D721Med (cell line): ENCODE measurements around the gene HHIPL2.
A peak's percentile ranks its signal among the peaks of the same experiment; 100 is the strongest.

Experiments used
- DNase-seq: peaks from one replicate; pipeline ENCODE4 v3.0.0; 2011; ENCODE audit warnings: low spot score; ENCODE audit not compliant: insufficient read length
- FAIRE-seq: peaks from 2 replicates; lab custom pipeline; 2011; peaks lifted over from hg19 to GRCh38; lab: Jason Lieb, UNC
- CTCF ChIP-seq: IDR thresholded peaks from 2 replicates; pipeline ENCODE4 v1.5.1; 2012; ENCODE audit warnings: mild to moderate bottlenecking, control low read depth; ENCODE audit not compliant: insufficient read depth; ENCODE audit errors: missing control alignments

The HHIPL2 gene

GRCh38 chr1:222557148-222557547, 9.2 kb upstream of the HHIPL2 start:
- no peak for TF ChIP-seq CTCF
- DNase-seq (no peak), FAIRE-seq (no peak)

- no peak for TF ChIP-seq CTCF
- peak; percentile 6 for FAIRE-seq
- no peak for DNase-seq
These were observed 8.2 kb upstream of the HHIPL2 start for GRCh38 chr1:222555992-222556615.

- FAIRE-seq (no peak), DNase-seq (no peak)
- no peak for TF ChIP-seq CTCF
These were observed 6.3 kb upstream of the HHIPL2 start for GRCh38 chr1:222554177-222554576.

GRCh38 chr1:222552882-222553281, 5.0 kb upstream of the HHIPL2 start:
- TF ChIP-seq CTCF: no peak
- DNase-seq (no peak), FAIRE-seq (no peak)

GRCh38 chr1:222547260-222547614, 667 bp downstream of the HHIPL2 start:
- no peak for TF ChIP-seq CTCF
- FAIRE-seq: no peak

GRCh38 chr1:222546548-222547259, 1.2 kb downstream of the HHIPL2 start:
- DNase-seq (no peak), FAIRE-seq (no peak)
- no peak for TF ChIP-seq CTCF

More at GRCh38 chr1:222547260-222547614, 667 bp downstream of the HHIPL2 start:
- DNase-seq: no peak

DNA sequence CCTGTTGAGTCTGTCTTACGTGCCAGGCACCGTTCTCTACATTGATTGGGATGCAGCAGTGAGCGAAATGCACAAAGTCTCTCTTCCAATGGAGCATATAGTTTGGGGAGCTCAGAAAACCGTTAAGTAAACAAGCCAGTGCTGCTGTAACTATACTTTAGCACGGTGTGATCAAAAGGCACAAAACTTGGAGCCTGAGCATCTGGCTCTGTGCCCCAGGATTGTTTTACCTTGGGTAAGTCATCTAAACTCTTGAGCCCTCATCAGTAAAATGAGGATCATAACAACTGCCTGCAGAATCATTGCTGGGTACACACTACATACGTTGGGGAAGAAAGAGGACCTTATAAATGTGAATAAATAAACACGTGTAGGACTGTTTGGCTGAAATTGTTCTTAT, 1.8 kb downstream of the HHIPL2 start:
- FAIRE-seq (no peak), DNase-seq (no peak)
- no peak for TF ChIP-seq CTCF
